GM11168 (cell line): Measurements from ENCODE around the gene SET.

Experiments used
- in situ Hi-C: fragments of 300-500 bp; cut with MboI; formaldehyde crosslinking; loops from one replicate; pipeline ENCODE4 v1.12.0; 2022; ENCODE audit warnings: low sequenced_read_pairs; ENCODE audit not compliant: unreplicated experiment

The SET gene

DNA sequence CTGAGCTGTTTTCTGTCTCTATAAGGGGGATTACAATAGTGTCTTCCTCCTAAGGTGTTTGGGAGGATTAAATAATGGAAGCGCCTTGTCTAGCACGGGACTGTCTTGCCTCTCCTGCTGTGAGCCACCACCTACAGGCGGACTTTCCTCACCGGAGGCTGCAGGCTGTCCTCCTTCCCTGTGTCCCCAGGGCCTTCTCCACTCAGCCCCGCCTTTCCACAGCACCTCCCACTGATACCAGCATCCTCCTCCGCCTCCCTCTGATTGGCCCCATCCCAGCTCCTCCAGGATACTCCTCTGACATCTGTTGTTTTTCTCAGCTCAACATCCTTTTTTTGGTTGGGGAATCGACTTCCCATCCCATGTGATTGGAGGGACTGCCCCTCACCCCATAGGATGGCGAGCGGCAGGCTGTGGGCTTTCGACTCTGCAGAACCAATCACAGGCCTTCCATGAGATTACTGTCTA lies 35.8 kb downstream of the SET start:
- in situ Hi-C loops: no loop called here

DNA sequence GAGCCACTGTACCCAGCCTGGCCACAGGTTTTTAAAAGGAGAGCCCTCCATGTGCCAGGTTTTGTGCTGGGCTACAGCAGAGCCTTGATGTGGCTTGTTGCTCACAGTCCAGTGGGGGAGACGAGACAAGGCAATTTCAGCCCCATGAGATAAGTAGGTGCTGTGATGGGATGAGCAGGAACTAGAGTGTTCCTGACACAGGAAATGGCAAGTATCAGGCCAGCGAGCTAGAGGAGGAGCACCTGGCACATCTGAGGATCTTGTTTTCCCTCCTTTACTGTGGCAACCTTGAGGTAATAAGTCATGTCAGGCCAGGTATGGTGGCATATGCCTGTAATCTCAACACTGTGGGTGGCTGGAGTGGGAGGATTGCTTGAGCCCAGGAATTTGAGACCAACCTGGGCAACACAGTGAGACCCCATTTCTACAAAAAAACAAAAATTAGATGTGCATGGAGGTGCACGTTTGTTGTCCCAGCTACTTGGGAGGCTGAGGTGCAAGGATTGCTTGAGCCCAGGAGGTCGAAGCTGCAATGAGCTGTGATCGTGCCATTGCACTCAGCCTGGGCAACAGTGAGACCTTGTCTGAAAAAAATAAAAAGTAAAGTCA lies 38.7 kb downstream of the SET start:
- in situ Hi-C loops: no loop called here

DNA sequence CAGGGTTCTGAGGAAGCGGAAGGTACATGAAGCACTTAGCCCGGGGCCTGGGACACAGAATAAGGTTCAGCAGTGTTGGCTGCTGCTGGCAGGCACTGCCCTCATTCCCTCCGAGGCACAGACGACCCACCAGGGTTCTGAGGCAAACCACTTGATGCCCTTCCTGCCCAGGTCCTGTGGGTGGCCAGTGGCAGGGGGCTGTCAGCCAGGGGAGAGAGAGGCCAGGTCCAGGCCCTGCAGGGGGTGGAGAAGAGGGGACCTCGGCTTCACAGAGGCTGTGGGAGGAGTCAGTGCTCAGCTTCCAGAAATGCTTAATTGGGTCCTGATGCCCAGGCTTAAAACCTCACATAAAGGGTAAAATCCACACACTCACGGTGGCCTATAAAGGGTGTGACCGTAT lies 39.3 kb downstream of the SET start:
- in situ Hi-C loops: no loop called here

DNA sequence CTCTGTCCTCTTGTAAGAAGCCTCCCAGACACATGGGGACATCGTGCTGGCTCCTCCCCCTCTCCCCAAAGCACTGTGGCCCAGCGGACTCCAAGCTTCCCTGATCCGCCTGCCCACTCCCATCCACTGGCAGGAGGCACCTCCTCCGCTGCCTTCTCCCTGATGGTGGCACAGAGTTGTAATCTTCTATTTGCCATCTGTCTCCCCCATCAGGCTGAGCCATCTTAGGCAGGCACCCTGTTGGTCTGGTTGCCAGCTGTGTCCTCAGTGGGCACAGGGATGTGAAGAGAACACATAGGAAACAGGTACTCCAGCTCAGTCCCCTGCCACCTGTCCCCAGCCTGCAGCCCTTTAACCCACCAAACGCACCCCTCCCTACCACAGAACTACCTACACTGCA lies 40.3 kb downstream of the SET start:
- in situ Hi-C loops: no loop called here

DNA sequence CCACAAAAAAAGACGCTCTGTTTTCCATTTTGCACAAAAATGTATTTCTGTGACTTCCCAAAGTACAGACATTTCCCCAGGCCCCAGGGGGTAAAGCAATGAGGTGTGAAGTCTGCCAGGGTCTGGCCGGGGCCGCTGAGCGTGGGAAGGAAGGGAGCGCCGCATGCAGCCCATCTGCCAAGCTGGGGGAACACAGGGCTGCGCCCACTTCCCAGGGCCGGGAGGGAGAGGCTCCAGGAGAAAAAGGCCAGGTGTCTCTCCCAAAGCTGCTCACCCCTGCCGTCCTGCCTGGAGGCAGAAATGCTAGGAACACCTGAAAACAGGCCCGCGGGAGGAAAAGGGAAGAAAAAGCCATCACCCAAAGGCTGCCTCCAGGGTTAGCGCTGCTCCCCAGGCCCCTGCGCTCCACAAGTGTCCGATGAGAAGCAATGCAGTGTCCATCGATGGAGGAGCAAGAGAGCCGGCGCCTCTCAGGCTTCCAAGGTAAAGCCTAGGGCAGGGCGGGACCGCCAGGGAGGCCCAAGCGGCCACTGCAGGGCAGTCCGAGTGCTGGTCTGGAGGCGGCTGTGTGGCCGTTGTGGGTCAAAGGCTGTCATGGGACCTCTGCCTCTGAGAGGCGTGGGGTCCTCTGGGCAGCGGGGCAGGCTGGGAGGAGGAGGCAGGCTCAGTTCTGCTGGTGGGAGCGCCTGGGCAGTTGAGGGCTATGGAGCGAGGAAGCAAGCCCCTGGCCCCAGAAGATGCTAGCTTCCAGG lies 40.9 kb downstream of the SET start:
- in situ Hi-C loops: no loop called here

DNA sequence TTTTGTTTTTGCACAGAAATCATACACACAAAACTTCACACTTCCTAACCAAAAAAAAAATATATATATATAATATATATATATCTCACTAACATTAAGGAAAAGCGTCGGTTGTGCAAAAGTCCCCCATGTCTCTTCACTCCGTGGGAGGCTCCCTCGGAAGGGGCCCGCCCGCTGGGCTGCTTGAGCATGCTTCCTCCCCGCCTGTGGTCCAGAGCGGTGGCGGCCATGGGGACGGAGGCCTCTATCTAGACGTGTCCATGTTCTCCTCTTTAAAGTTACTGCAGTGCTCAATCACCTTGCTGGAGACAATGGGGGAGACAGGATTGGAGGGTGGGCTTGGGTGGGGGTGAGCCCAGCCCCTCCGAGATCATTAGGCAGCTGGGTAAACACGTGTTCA lies 42.1 kb downstream of the SET start:
- in situ Hi-C loops: no loop called here

DNA sequence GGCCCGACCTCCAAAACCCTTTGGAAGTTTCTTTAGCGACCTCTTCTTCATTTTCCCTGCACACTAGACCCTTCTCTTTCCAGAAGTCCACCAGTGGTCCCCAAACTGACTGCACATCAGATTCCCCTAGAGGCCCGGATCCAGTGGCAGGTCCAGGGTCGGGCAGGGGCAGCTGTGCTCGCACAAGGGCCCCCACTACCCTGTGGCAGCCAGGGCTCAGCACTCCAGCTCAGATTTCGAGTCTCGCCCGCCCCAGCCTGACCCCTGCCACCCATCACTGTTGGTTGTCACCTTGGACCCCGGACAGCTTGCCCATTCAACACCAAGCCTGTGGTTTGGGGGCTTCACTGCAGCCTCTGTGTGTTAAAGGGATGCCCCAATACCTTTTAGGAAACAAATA lies 42.7 kb downstream of the SET start:
- in situ Hi-C loops: no loop called here

DNA sequence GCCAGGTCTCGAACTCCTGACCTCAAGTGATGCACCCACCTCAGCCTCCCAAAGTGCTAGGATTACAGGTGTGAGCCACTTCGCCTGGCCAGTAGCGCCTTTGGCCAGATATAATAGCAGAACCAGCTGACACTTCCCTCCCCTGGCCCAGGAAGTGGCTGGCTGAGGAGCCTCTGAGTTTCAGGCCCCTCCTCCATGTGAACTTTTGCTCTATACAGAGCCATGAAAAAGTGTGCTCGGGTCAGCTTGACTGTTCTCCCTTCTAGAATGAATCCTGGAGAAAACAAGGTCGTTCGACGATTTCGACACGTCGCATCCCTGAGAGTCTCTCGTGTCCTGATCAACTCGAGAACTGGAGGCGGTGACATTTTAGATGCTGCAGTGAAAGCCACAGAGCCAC lies 43.6 kb downstream of the SET start:
- in situ Hi-C loops: no loop called here

DNA sequence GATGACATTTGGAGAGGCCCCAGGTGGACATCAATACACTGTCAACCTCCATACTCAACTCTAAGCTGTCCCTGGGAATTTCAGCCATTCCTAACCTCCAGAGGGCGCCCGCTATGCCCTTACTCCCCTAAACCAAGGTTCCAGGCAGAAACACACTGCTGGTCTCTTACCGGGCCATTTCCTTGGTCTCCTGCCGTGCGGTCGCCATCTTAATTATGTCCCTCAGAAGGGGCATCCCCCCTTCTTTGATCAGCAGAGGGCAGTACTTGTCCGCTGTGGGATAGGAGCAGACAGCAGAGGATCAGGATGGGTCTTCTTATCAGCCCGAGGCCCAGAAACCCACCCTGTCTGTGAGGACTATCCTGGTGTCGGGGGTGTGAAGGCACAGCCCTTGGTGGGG lies 44.2 kb downstream of the SET start:
- in situ Hi-C loops: no loop called here

DNA sequence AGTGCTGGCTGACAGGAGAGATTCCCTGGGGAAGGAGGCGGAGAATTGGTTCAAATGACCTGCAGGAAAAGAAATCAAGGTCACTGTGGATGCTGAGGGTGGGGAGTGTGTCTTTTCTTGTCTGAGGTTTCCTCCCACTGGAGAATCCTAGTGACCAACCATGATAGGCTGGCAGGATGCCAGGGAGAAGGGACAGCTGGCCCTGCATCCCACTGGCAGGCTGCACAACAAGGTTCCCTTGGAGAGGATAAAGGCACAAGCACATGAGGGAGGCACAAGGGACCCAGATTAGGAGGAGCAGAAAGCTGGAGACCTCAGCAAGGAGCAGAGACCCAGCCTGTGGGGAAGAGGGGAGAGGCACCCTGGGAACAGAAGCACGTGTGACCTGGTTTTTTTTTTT lies 46.4 kb downstream of the SET start:
- in situ Hi-C loops: no loop called here

DNA sequence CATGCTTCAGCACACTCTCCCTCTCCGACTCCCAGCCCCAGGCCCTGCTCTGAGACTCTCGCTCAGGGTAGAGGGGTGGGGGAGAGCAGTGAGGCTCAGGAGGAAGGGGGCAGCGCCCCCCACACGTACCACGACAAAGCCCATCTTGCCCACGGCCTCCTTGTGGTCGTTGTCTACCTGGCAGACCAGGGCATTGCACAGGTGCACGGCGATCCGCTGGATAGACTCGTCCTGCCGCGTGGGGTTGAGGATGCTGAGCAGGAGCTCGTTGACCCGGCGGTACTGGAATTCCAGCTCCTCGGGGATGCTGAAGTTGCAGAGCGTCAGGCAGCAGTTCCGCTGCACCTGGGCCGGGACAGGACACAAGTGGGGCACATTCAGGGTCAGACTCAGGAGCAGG lies 53.4 kb downstream of the SET start:
- in situ Hi-C loops: no loop called here

DNA sequence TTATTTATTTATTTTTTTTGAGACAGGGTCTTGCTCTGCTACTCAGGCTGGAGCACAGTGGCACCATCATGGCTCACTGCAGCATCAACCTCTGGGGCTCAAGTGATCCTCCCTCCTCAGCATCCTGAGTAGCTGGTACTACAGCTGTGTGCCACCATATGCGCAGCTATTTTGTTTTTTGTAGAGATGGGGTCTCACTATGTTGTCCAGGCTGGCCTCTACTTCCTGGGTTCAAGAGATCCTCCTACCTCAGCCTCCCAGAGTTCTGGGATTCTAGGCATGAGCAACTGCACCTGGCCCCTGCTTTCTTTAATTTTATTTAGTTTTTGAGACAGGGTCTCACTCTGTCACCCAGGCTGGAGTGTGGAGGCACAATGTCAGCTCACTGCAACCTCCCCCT lies 54.4 kb downstream of the SET start:
- in situ Hi-C loops: no loop called here
